ENCODE measurements around the gene TLCD4.

TLCD4 gene

DNA sequence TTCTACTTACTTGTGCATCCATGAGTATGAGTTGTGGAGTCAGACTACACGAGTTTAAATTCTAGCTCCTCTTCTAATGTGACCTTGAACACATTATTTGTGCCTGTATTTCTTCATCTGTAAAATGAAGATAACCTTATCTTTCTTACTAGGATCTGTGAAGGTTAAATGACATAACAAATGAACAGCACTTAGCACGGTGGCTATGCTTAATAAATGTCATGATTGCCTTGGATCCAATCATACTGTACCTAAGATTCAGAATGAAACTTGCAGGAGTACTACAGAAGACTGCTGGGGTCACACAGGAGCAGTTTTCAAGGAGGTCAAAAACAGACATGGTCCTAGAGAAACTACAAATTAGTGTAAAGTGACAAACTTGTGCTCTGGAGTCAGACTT lies 22.2 kb upstream of the TLCD4 start:
- no peak for DNase-seq

GRCh38 chr1:95095833-95096217 lies 21.3 kb upstream of the TLCD4 start:
- no peak for DNase-seq

GRCh38 chr1:95096218-95096841 lies 20.8 kb upstream of the TLCD4 start:
- no peak for DNase-seq

GRCh38 chr1:95097426-95097825 lies 19.7 kb upstream of the TLCD4 start:
- DNase-seq, result no peak

- no peak for DNase-seq
Observed at GRCh38 chr1:95098196-95098595, 19.0 kb upstream of the TLCD4 start.

GRCh38 chr1:95108792-95109191 lies 8.4 kb upstream of the TLCD4 start:
- no peak for DNase-seq

DNA sequence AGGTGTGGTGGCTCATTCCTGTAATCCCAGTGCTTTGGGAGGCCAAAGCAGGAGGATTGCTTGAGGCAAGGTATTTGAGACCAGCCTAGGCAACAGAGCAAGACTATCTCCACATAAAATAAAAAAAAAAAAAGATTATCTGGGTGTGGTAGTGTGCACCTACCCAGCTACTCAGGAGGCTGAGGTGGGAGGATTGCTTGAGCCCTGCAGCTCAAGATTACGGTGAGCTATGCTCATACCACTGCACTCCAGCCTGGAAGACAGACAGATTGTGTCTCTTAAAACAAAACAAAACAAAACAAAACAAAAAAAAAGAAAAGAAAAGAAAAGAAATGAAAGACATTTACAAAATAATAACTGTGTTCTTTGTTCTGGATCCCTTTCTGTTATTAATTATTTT lies 6.1 kb upstream of the TLCD4 start:
- DNase-seq, result no peak

DNA sequence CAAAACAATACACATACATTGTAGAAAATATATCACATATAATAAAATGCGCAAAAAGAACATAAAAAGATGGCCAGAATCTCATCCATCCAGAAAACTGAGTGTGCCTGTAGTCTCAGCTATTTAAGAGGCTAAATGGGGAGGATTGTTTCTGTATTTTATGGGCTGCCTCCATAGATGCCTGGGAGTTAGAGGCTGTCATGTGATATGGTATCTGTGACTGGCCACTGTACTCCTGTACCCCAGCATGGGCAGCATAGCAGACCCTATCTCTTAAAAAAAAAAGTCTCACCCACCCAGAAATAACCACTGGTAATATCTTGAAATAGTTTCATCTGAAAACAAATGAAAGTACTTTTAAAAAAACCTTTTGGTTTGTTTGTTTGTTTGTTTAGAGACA lies 3.5 kb upstream of the TLCD4 start:
- DNase-seq, result no peak

GRCh38 chr1:95115708-95116137 lies 1.4 kb upstream of the TLCD4 start:
- DNase-seq, result peak in 1 of 58 donors; percentile 1

DNA sequence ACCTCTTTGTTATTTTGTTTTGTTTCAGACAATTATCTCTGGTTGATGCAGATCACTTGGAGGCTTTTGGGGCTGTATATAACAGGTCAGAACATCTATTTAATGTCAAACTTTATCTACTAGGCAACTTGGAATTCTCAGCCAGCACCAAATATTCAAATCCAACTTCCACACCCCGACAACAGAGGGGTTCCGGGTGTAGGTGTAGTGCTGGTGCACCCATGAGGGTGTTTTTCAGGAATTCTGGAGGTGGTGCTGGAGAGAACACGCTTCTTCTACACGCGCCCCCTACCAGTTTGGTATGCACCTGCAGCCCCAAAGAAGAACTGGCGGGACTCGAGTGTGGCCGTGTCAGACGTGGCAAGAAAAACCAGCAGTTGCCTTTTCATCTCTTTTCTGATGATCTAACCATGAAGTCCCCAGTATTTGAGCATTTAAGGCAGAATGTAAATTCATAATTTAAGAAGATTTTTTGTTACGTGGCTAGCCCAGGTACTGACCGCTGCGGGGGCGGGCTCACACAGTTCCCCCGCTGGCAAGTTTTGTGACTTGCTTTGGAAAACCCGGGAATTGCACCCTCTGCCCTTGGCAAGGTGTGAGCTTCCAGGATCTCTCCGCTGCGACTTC lies 462 bp upstream of the TLCD4 start:
- peak in 47 of 58 donors; percentile 2 to 82 (median 42) for DNase-seq

DNA sequence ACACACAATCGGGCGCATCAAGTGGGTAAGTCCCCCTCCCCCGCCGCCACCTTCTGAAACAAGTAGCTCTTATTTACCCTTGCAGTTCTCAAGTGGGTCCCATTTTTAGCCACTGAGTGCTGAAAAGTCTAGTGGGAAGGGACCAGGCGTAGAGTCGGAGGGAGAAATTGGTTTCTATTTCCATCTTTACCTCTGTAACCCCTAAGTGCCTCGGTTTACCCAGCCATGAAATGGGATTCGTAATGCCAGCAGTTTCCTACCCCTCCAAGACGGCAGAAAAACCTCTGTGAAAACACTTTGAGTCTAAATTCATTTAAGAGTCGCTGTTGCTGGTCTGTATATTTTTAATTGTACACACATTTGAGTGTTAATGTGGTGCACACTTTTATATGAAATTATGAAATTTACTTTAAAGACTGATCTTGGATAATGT lies 928 bp downstream of the TLCD4 start:
- DNase-seq, result peak in 2 of 58 donors; percentile 16 to 65

DNA sequence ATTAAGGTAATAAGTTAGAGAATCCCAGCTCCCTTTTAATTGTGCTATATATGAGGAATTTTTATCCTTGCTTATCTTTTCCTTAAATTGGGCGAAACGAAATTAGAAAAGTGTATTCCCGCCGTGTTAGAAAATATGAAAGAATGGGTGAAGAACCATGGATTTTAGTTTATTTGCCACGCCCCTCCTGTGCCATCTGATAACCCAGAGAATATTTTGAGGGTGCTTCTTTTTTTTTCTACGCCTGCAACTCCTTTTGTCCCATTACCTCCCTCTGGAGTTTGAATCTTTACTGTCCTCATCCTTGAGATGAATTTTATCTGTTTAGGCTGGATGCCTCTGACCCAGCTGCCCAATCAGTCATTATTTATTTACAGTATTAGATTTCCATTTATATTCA lies 1.6 kb downstream of the TLCD4 start:
- DNase-seq, result no peak

DNA sequence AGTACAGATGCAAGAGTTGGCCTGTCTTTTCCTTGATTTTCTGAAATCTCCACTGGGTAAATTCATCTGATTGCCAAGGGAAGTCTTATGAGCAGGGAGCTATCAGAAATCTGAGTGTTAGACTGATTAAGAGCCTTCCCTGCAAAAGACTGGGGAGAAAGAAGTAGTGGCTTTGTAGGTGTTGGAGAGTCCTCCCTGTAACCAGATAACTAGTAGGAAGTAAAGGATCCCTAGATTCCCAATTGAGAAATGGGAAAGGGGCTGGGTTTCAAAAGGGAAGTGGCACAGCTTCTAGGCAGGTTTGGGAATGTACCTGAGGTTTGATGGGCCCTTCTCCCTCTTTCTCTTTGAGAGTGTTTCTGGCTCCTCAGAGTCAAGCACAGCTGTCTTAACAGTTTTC lies 2.1 kb downstream of the TLCD4 start:
- peak in 1 of 58 donors; percentile 5 for DNase-seq

DNA sequence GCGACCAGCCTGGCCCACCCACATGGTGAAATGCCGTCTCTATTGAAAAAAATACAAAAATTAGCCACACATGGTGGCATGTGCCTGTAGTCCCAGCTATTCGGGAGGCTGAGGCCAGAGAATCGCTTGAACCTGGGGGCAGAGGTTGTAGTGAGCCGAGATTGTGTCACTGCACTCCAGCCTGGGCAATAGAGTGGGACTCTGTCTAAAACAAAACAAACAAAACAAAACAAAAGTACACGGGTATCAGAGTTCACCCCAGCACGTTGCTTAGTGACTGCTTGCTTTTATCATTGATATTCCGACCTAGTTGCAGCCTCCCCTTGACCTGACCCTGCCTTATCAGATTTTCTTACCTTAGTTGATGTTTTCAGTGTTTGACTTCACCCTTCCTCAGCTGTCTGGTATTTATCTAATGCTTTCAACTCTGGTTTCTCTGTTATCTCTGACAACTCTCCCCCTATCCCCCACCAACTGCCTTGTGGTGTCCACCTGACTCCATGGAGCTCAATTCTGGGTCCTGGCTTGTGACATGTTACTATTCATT lies 5.1 kb downstream of the TLCD4 start:
- DNase-seq, result no peak

DNA sequence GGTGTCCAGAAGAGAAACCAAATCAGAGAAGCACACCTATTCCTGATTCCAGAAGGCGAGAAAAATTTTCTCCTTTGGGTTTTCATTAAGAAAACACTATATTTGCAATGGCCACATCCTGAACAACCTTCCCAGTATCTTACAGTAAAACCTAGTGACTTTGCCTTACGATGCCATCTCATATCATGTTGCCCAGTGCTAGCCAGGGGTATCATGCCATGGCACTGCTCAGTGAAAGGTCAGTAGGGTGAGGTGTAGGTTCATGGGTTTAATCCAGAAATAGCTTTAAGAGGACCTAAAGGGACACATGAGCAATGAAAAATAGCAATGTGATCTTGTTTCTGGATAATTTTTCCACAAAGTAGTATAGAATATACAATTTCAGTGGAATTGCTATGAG lies 7.2 kb downstream of the TLCD4 start:
- DNase-seq, result no peak

- no peak for DNase-seq
Observed at GRCh38 chr1:95126366-95126765, 9.2 kb downstream of the TLCD4 start.

GRCh38 chr1:95126846-95127245 lies 9.7 kb downstream of the TLCD4 start:
- DNase-seq, result no peak

DNA sequence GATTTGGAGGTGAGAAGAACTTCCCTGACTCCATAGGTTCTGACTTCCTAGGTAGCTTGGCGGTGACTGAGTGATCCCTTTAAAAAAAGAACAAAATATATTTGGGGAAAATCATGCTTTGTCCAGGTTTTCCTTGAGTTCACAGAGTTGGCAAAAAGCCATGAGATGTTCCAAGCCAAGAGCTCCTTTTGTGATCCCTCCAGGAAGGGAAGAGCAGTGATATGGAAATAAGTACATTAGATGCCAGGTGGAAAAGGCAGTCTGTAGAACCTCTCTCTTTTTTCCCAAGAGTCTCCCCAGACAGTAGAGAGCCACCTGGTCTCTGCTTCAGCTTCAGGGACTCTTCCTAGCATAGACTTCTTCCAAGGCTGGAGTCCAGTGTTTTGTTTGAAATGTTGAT lies 10.2 kb downstream of the TLCD4 start:
- DNase-seq, result no peak

GRCh38 chr1:95132762-95133161 lies 15.6 kb downstream of the TLCD4 start:
- DNase-seq, result no peak

DNA sequence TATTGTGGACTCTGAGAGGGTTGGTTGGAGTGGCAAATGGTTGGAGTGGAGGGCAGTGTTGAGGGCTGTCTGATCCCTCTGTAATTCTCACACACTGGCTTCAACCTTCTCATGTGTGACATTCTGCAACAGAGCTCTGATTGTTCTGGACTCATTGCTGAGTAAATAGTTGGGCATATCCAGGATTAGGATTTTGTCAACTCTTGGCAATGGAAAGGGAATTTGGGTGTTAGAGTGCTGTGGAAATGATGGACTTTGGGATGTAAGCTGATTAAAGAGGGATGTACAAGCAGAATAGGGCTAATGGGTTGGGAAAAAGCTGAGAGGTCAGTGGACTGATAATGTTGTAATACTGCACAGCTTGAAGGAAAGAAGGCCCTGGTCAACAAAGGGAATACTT lies 16.5 kb downstream of the TLCD4 start:
- no peak for DNase-seq

DNA sequence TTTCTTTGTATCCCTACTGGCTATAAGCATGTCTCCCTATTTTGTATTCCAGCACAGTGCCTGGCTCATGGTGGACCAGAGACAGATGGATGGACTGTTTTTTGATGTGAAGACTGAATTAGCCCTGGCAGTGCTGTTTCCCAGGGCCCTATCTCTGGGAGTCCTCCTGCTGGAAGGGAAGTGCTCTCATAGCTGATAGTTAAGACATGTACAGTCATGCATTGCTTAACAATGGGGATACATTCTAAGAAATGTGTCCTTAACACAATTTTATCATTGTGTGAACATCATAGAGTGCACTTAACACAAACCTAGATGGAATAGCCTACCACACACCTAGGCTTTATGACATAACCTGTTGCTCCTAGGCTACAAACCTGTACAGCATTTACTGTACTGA lies 21.1 kb downstream of the TLCD4 start:
- DNase-seq, result no peak

GRCh38 chr1:95139039-95139438 lies 21.9 kb downstream of the TLCD4 start:
- DNase-seq, result no peak

DNA sequence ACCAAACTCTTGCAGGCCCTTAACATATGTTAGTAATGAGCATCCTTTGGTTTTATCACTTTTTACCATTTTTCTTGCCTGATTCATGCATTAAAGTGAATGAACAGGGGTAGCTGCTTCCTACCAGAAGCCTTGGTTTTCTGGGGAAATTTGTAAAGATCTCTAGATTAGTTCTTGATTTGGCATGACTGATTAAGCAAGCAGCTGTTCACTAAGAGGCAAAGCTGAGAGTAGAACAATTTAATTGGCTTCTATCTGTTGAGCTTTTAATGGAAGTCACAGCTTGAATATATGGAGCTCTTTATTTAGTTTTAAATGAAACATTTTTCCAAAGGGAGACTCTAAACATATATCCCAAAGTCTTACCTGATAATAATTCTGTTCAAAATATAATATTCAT lies 23.6 kb downstream of the TLCD4 start:
- no peak for DNase-seq
